Mesendoderm (in vitro differentiated cells): Measurements from ENCODE around the gene DESI2.

Experiments used
- DNase-seq: peaks from one replicate; pipeline ENCODE4 v3.0.0; 2013
- H2AK5ac ChIP-seq: 2 replicates; pipeline ENCODE4 v1.6.1; 2013; ENCODE audit warnings: low read length, inconsistent platforms
- H2BK120ac ChIP-seq: 2 replicates; pipeline ENCODE4 v1.6.1; 2013; ENCODE audit warnings: low read depth, mild to moderate bottlenecking, low read length, moderate library complexity, mixed read lengths
- H2BK15ac ChIP-seq: replicated peaks from 2 replicates; pipeline ENCODE4 v1.6.1; 2013; ENCODE audit warnings: low read depth, mild to moderate bottlenecking, moderate library complexity
- H2BK5ac ChIP-seq: 2 replicates; pipeline ENCODE4 v1.6.1; 2013; ENCODE audit warnings: low read length, inconsistent platforms
- H3K18ac ChIP-seq: 2 replicates; pipeline ENCODE4 v1.6.1; 2013; ENCODE audit warnings: mild to moderate bottlenecking, low read length, mixed read lengths
- H3K23ac ChIP-seq: one replicate; pipeline ENCODE4 v1.6.1; 2013; ENCODE audit warnings: low read length
- H3K27ac ChIP-seq: 2 replicates; pipeline ENCODE4 v1.5.1; 2013; ENCODE audit warnings: low read depth, mild to moderate bottlenecking, inconsistent platforms, low read length, moderate library complexity
- H3K27me3 ChIP-seq: 2 replicates; pipeline ENCODE4 v1.6.1; 2013; ENCODE audit warnings: low read length, control low read depth, mild to moderate bottlenecking, inconsistent platforms; ENCODE audit not compliant: insufficient read depth, poor library complexity
- H3K36me3 ChIP-seq: 2 replicates; pipeline ENCODE4 v1.6.1; 2013; ENCODE audit warnings: low read length, inconsistent platforms; ENCODE audit not compliant: control insufficient read depth, insufficient read depth
- H3K4ac ChIP-seq: one replicate; pipeline ENCODE4 v1.6.1; 2013; ENCODE audit warnings: low read depth, mild to moderate bottlenecking, low read length, moderate library complexity
- H3K4me1 ChIP-seq: 2 replicates; pipeline ENCODE4 v1.6.1; 2013; ENCODE audit warnings: low read depth, low read length, inconsistent platforms; ENCODE audit not compliant: control insufficient read depth
- H3K4me2 ChIP-seq: 2 replicates; pipeline ENCODE4 v1.6.1; 2013; ENCODE audit warnings: low read length
- H3K4me3 ChIP-seq: 2 replicates; pipeline ENCODE4 v1.5.1; 2013; ENCODE audit warnings: mild to moderate bottlenecking, low read length
- H3K56ac ChIP-seq: one replicate; pipeline ENCODE4 v1.6.1; 2013; ENCODE audit warnings: low read length
- H3K79me1 ChIP-seq: 2 replicates; pipeline ENCODE4 v1.6.1; 2013; ENCODE audit warnings: low read length, inconsistent platforms
- H3K79me2 ChIP-seq: 2 replicates; pipeline ENCODE4 v1.6.1; 2013; ENCODE audit warnings: mild to moderate bottlenecking, low read length; ENCODE audit not compliant: control insufficient read depth, insufficient read depth
- H3K9ac ChIP-seq: 2 replicates; pipeline ENCODE4 v1.6.1; 2013; ENCODE audit warnings: low read length, inconsistent platforms
- H4K5ac ChIP-seq: one replicate; pipeline ENCODE4 v1.6.1; 2013; ENCODE audit warnings: low read length
- H4K8ac ChIP-seq: one replicate; pipeline ENCODE4 v1.6.1; 2013; ENCODE audit warnings: low read depth, mild to moderate bottlenecking, control low read depth, low read length, moderate library complexity
- WGBS: extraction: QIAGEN DNeasy Blood & Tissue Kit; methylation state at CpG from one replicate; pipeline ENCODE4 v1.1.7; 2013; ENCODE audit warnings: low lambda C conversion rate, missing lambda C conversion rate; ENCODE audit not compliant: insufficient coverage; ENCODE audit errors: extremely low coverage; 5-methylcytosine and 5-hydroxymethylcytosine counted together

The DESI2 gene

GRCh38 chr1:244700808-244701207 lies 47.9 kb downstream of the DESI2 start:
- no peak overlapping the region for H2BK15ac ChIP-seq
- WGBS: no CpG with 5 or more reads among the region's 1 CpG
- no peak for DNase-seq
- H3K27me3 ChIP-seq: no peaks in the 10 kb centered on the region
- no peak overlapping the region for H4K8ac ChIP-seq
- no peak overlapping the region for H3K56ac ChIP-seq
- H3K79me1 ChIP-seq: no peaks in the 10 kb centered on the region
- no peaks in the 10 kb centered on the region for H3K79me2 ChIP-seq
- no peak overlapping the region for H3K9ac ChIP-seq
- H3K4me3 ChIP-seq: no peak overlapping the region
- no peak overlapping the region for H3K23ac ChIP-seq
- no peak overlapping the region for H4K5ac ChIP-seq
- H3K4me1 ChIP-seq: no peaks in the 10 kb centered on the region
- H3K27ac ChIP-seq: no peak overlapping the region
- H2AK5ac ChIP-seq: no peak overlapping the region
- H3K36me3 ChIP-seq: peaks cover 8% of the 10 kb centered on the region
- H3K18ac ChIP-seq: no peak overlapping the region
- no peak overlapping the region for H3K4me2 ChIP-seq
- H2BK5ac ChIP-seq: no peak overlapping the region
- H3K4ac ChIP-seq: no peak overlapping the region
- H2BK120ac ChIP-seq: no peak overlapping the region

- no peak overlapping the region for H3K56ac ChIP-seq
- H3K79me2 ChIP-seq: no peaks in the 10 kb centered on the region
- H3K4me2 ChIP-seq: no peak overlapping the region
- H4K8ac ChIP-seq: no peak overlapping the region
- H2BK15ac ChIP-seq: no peak overlapping the region
- no peaks in the 10 kb centered on the region for H3K27me3 ChIP-seq
- H3K9ac ChIP-seq: no peak overlapping the region
- H2BK5ac ChIP-seq: no peak overlapping the region
- H2AK5ac ChIP-seq: no peak overlapping the region
- no peak overlapping the region for H2BK120ac ChIP-seq
- H4K5ac ChIP-seq: no peak overlapping the region
- DNase-seq: no peak
- no peak overlapping the region for H3K4ac ChIP-seq
- no CpG with 5 or more reads among the region's 3 CpGs for WGBS
- H3K4me3 ChIP-seq: no peak overlapping the region
- H3K27ac ChIP-seq: no peak overlapping the region
- no peaks in the 10 kb centered on the region for H3K4me1 ChIP-seq
- peaks cover 12% of the 10 kb centered on the region for H3K36me3 ChIP-seq
- no peak overlapping the region for H3K18ac ChIP-seq
- H3K79me1 ChIP-seq: no peaks in the 10 kb centered on the region
- H3K23ac ChIP-seq: no peak overlapping the region
These were observed 49.7 kb downstream of the DESI2 start for GRCh38 chr1:244702620-244703019.

GRCh38 chr1:244704107-244704506 lies 51.2 kb downstream of the DESI2 start:
- Histone ChIP-seq H4K8ac (no peak overlapping the region), H3K4ac (no peak overlapping the region), H3K36me3 (peaks cover 7% of the 10 kb centered on the region), H2BK120ac (no peak overlapping the region), H2BK15ac (no peak overlapping the region), H4K5ac (no peak overlapping the region), H3K56ac (no peak overlapping the region), H2AK5ac (no peak overlapping the region), H3K27me3 (no peaks in the 10 kb centered on the region), H3K9ac (no peak overlapping the region), H3K79me2 (no peaks in the 10 kb centered on the region), H3K4me3 (no peak overlapping the region), H3K23ac (no peak overlapping the region), H3K27ac (no peak overlapping the region), H3K4me1 (no peaks in the 10 kb centered on the region), H3K4me2 (no peak overlapping the region), H3K79me1 (no peaks in the 10 kb centered on the region), H3K18ac (no peak overlapping the region), H2BK5ac (no peak overlapping the region)
- no peak for DNase-seq
- no CpG with 5 or more reads among the region's 3 CpGs for WGBS

GRCh38 chr1:244705261-244706234 lies 52.6 kb downstream of the DESI2 start:
- Histone ChIP-seq H3K36me3 (peaks cover 4% of the 10 kb centered on the region), H3K23ac (no peak overlapping the region), H3K27ac (no peak overlapping the region), H4K8ac (no peak overlapping the region), H4K5ac (no peak overlapping the region), H3K4ac (no peak overlapping the region), H3K79me2 (no peaks in the 10 kb centered on the region), H3K79me1 (no peaks in the 10 kb centered on the region), H2BK5ac (no peak overlapping the region), H3K27me3 (no peaks in the 10 kb centered on the region), H3K18ac (no peak overlapping the region), H3K4me2 (no peak overlapping the region), H3K4me3 (no peak overlapping the region), H2BK120ac (no peak overlapping the region), H3K56ac (no peak overlapping the region), H2BK15ac (no peak overlapping the region), H3K9ac (no peak overlapping the region), H2AK5ac (no peak overlapping the region), H3K4me1 (no peaks in the 10 kb centered on the region)
- WGBS: no CpG with 5 or more reads among the region's 17 CpGs
- DNase-seq: no peak

- Histone ChIP-seq H3K4me2 (no peak overlapping the region), H3K27ac (no peak overlapping the region), H3K23ac (no peak overlapping the region), H2AK5ac (no peak overlapping the region), H3K4me1 (no peaks in the 10 kb centered on the region), H3K56ac (no peak overlapping the region), H3K36me3 (peaks cover 4% of the 10 kb centered on the region), H3K79me2 (no peaks in the 10 kb centered on the region), H3K9ac (no peak overlapping the region), H4K8ac (no peak overlapping the region), H4K5ac (no peak overlapping the region), H2BK15ac (no peak overlapping the region), H3K79me1 (no peaks in the 10 kb centered on the region), H3K4ac (no peak overlapping the region), H2BK5ac (no peak overlapping the region), H3K4me3 (no peak overlapping the region), H2BK120ac (no peak overlapping the region), H3K27me3 (no peaks in the 10 kb centered on the region), H3K18ac (no peak overlapping the region)
- no CpG with 5 or more reads among the region's 8 CpGs for WGBS
- no peak for DNase-seq
These were observed 56.1 kb downstream of the DESI2 start for GRCh38 chr1:244709076-244709475.
